CD4-positive, alpha-beta T cell treated with Interleukin-15 for 4 hours (primary cell): ENCODE data around the gene ABITRAM.
"Not testable (repeated sequence)": the region's sequence is repeated elsewhere in the genome, so short reads cannot be mapped to it uniquely, and the experiment has no call there.

Experiments used
- DNase-seq: peaks from one replicate; pipeline ENCODE4 v3.0.0-alpha.2; 2020; ENCODE audit warnings: low spot score

ABITRAM gene

GRCh38 chr9:108934323-108934893 is at the start of gene ABITRAM:
TSS of gene ABITRAM (plus strand) at chr9:108934400. CDS start at chr9:108934487, 87 bp downstream.
- DNase-seq, result peak; percentile 73

GRCh38 chr9:108884701-108885100 is 49.5 kb upstream of the ABITRAM start:
- no peak for DNase-seq

- no peak for DNase-seq
These were observed 48.4 kb upstream of the ABITRAM start for GRCh38 chr9:108885643-108886348.

- DNase-seq, result not testable (repeated sequence)
These were observed 47.5 kb upstream of the ABITRAM start for GRCh38 chr9:108886594-108887271.

- DNase-seq, result no peak
These were observed 44.5 kb upstream of the ABITRAM start for GRCh38 chr9:108889649-108890067.

GRCh38 chr9:108894225-108894997 is 39.8 kb upstream of the ABITRAM start:
- DNase-seq, result no peak

GRCh38 chr9:108897324-108898096 is 36.7 kb upstream of the ABITRAM start:
- no peak for DNase-seq

GRCh38 chr9:108899023-108899695 is 35.0 kb upstream of the ABITRAM start:
- not testable (repeated sequence) for DNase-seq

GRCh38 chr9:108900176-108900575 is 34.0 kb upstream of the ABITRAM start:
- DNase-seq, result no peak

GRCh38 chr9:108903420-108904103 is 30.6 kb upstream of the ABITRAM start:
- no peak for DNase-seq

GRCh38 chr9:108904161-108904560 is 30.0 kb upstream of the ABITRAM start:
- DNase-seq, result no peak

- no peak for DNase-seq
These were observed 28.7 kb upstream of the ABITRAM start for GRCh38 chr9:108905494-108905893.

GRCh38 chr9:108910402-108910801 is 23.8 kb upstream of the ABITRAM start:
- DNase-seq, result no peak

- DNase-seq, result no peak
These were observed 23.3 kb upstream of the ABITRAM start for GRCh38 chr9:108910914-108911313.

GRCh38 chr9:108911820-108912219 is 22.4 kb upstream of the ABITRAM start:
- peak; percentile 5 for DNase-seq

- DNase-seq, result no peak
These were observed 20.8 kb upstream of the ABITRAM start for GRCh38 chr9:108913391-108913790.

GRCh38 chr9:108919517-108919916 is 14.7 kb upstream of the ABITRAM start:
- no peak for DNase-seq

- not testable (repeated sequence) for DNase-seq
These were observed 13.8 kb upstream of the ABITRAM start for GRCh38 chr9:108920401-108920800.

GRCh38 chr9:108921200-108921599 is 13.0 kb upstream of the ABITRAM start:
- DNase-seq, result no peak

- DNase-seq, result no peak
These were observed 9.7 kb upstream of the ABITRAM start for GRCh38 chr9:108924466-108924865.
